CMK (cell line): ENCODE results near the gene CENATAC.
"Not testable (repeated sequence)": the region's sequence is repeated elsewhere in the genome, so short reads cannot be mapped to it uniquely, and the experiment has no call there.

Experiments
- DNase-seq: peaks from one replicate; pipeline ENCODE4 v3.0.0-alpha.2; 2010; ENCODE audit warnings: low read depth

The CENATAC gene

GRCh38 chr11:119026970-119027369 lies 29.0 kb downstream of the CENATAC start:
- no peak for DNase-seq

GRCh38 chr11:119027561-119028345 lies 29.8 kb downstream of the CENATAC start:
- no peak for DNase-seq

GRCh38 chr11:119028346-119029068 lies 30.6 kb downstream of the CENATAC start:
- DNase-seq: no peak

- DNase-seq: no peak
These were observed 31.1 kb downstream of the CENATAC start for GRCh38 chr11:119029069-119029339.

GRCh38 chr11:119029340-119030028 lies 31.5 kb downstream of the CENATAC start:
- DNase-seq: no peak

GRCh38 chr11:119030029-119030328 lies 32.0 kb downstream of the CENATAC start:
- no peak for DNase-seq

GRCh38 chr11:119030329-119031047 lies 32.5 kb downstream of the CENATAC start, which contains the start of gene SLC37A4:
TSS of gene SLC37A4 (minus strand) at chr11:119030877.
- peak; percentile 98 for DNase-seq

- DNase-seq: no peak
These were observed 34.0 kb downstream of the CENATAC start for GRCh38 chr11:119031912-119032280.

- DNase-seq: not testable (repeated sequence)
These were observed 35.5 kb downstream of the CENATAC start for GRCh38 chr11:119033421-119033820.

GRCh38 chr11:119034813-119035212 lies 36.9 kb downstream of the CENATAC start:
- DNase-seq: no peak

GRCh38 chr11:119038884-119039283 lies 40.9 kb downstream of the CENATAC start:
- no peak for DNase-seq

GRCh38 chr11:119039471-119039870 lies 41.5 kb downstream of the CENATAC start:
- not testable (repeated sequence) for DNase-seq

GRCh38 chr11:119041821-119042514 lies 44.0 kb downstream of the CENATAC start:
- no peak for DNase-seq

GRCh38 chr11:119042927-119043326 lies 45.0 kb downstream of the CENATAC start:
- DNase-seq: no peak

- DNase-seq: no peak
These were observed 46.8 kb downstream of the CENATAC start for GRCh38 chr11:119044708-119045107.

GRCh38 chr11:119046489-119046888 lies 48.6 kb downstream of the CENATAC start:
- no peak for DNase-seq

- no peak for DNase-seq
These were observed 49.3 kb downstream of the CENATAC start for GRCh38 chr11:119047205-119047604.

- no peak for DNase-seq
These were observed 50.7 kb downstream of the CENATAC start for GRCh38 chr11:119048644-119049043.

- DNase-seq: no peak
These were observed 51.1 kb downstream of the CENATAC start for GRCh38 chr11:119049081-119049480.

- DNase-seq: no peak
These were observed 53.7 kb downstream of the CENATAC start for GRCh38 chr11:119051440-119052162.

GRCh38 chr11:119052163-119052814 lies 54.4 kb downstream of the CENATAC start:
- DNase-seq: no peak
